ENCODE data around the gene RELN.

Gene RELN

GRCh38 chr7:103990991-103991390 is 1.5 kb upstream of the RELN start:
- no peak for DNase-seq (ENCODE audit: low read depth in 2 of 2)

GRCh38 chr7:103989785-103990767 is 618 bp upstream of the RELN start:
- no peak for DNase-seq (ENCODE audit: low read depth in 2 of 2)

GRCh38 chr7:103988468-103989199 is 824 bp downstream of the RELN start:
- no peak for DNase-seq (ENCODE audit: low read depth in 2 of 2)

- DNase-seq (ENCODE audit: low read depth in 2 of 2): no peak
Observed at GRCh38 chr7:103987451-103987850, 2.0 kb downstream of the RELN start.

GRCh38 chr7:103985565-103986126 is 3.8 kb downstream of the RELN start:
- DNase-seq (ENCODE audit: low read depth in 2 of 2): no peak

GRCh38 chr7:103984050-103984449 is 5.4 kb downstream of the RELN start:
- DNase-seq (ENCODE audit: low read depth in 2 of 2): no peak

- DNase-seq (ENCODE audit: low read depth in 2 of 2): no peak
Observed at GRCh38 chr7:103983201-103983977, 6.1 kb downstream of the RELN start.

- no peak for DNase-seq (ENCODE audit: low read depth in 2 of 2)
Observed at GRCh38 chr7:103981003-103981423, 8.4 kb downstream of the RELN start.

- DNase-seq (ENCODE audit: low read depth in 2 of 2): no peak
Observed at GRCh38 chr7:103972779-103973434, 16.6 kb downstream of the RELN start.

- no peak for DNase-seq (ENCODE audit: low read depth in 2 of 2)
Observed at GRCh38 chr7:103967401-103967800, 22.1 kb downstream of the RELN start.

GRCh38 chr7:103966593-103967277 is 22.7 kb downstream of the RELN start:
- DNase-seq (ENCODE audit: low read depth in 2 of 2): no peak

- no peak for DNase-seq (ENCODE audit: low read depth in 2 of 2)
Observed at GRCh38 chr7:103964269-103964668, 25.2 kb downstream of the RELN start.

GRCh38 chr7:103962070-103962469 is 27.4 kb downstream of the RELN start:
- no peak for DNase-seq (ENCODE audit: low read depth in 2 of 2)

- DNase-seq (ENCODE audit: low read depth in 2 of 2): no peak
Observed at GRCh38 chr7:103958284-103958818, 31.1 kb downstream of the RELN start.

- no peak for DNase-seq (ENCODE audit: low read depth in 2 of 2)
Observed at GRCh38 chr7:103955985-103956384, 33.5 kb downstream of the RELN start.

- DNase-seq (ENCODE audit: low read depth in 2 of 2): no peak
Observed at GRCh38 chr7:103952408-103952807, 37.0 kb downstream of the RELN start.

GRCh38 chr7:103951311-103951710 is 38.1 kb downstream of the RELN start:
- DNase-seq (ENCODE audit: low read depth in 2 of 2): no peak

- DNase-seq (ENCODE audit: low read depth in 2 of 2): no peak
Observed at GRCh38 chr7:103949374-103949773, 40.1 kb downstream of the RELN start.

- DNase-seq (ENCODE audit: low read depth in 2 of 2): no peak
Observed at GRCh38 chr7:103947026-103947655, 42.3 kb downstream of the RELN start.

Measured in activated CD8-positive, alpha-beta memory T cell treated with anti-CD3 and anti-CD28 coated beads for 4 hours (primary cell).